H9 (cell line): Measurements from ENCODE around the gene FXYD4. TPM values are rescaled to one million over a fixed set of nuclear protein-coding genes. Genes with fewer than 3 reads are reported as not detected.

Experiments
- DNase-seq: peaks from one replicate; pipeline ENCODE4 v3.0.0-alpha.2; 2017
- H2AFZ ChIP-seq: one replicate; pipeline ENCODE4 v1.6.1; 2013; ENCODE audit warnings: mild to moderate bottlenecking, low read length, control low read depth, moderate library complexity
- H2AK5ac ChIP-seq: 2 replicates; pipeline ENCODE4 v1.6.1; 2013; ENCODE audit warnings: low read length, control low read depth, mixed read lengths; ENCODE audit not compliant: insufficient read length
- H2BK120ac ChIP-seq: one replicate; pipeline ENCODE4 v1.6.1; 2013; ENCODE audit warnings: low read depth, mild to moderate bottlenecking, low read length, control low read depth, inconsistent platforms; ENCODE audit not compliant: poor library complexity, severe bottlenecking
- H2BK12ac ChIP-seq: 2 replicates; pipeline ENCODE4 v1.6.1; 2013; ENCODE audit warnings: low read length, control low read depth, mixed read lengths, low read depth; ENCODE audit not compliant: insufficient read length
- H2BK15ac ChIP-seq: 2 replicates; pipeline ENCODE4 v1.6.1; 2013; ENCODE audit warnings: low read depth, low read length, control low read depth
- H2BK20ac ChIP-seq: one replicate; pipeline ENCODE4 v1.6.1; 2013; ENCODE audit warnings: low read depth, mild to moderate bottlenecking, low read length, control low read depth, inconsistent platforms; ENCODE audit not compliant: poor library complexity, severe bottlenecking
- H2BK5ac ChIP-seq: 2 replicates; pipeline ENCODE4 v1.6.1; 2013; ENCODE audit warnings: low read length, control low read depth, mixed read lengths; ENCODE audit not compliant: insufficient read length
- H3K14ac ChIP-seq: 2 replicates; pipeline ENCODE4 v1.6.1; 2013; ENCODE audit warnings: low read length, control low read depth; ENCODE audit not compliant: insufficient read depth
- H3K18ac ChIP-seq: 2 replicates; pipeline ENCODE4 v1.6.1; 2013; ENCODE audit warnings: low read depth, mild to moderate bottlenecking, mixed read lengths, low read length, control low read depth; ENCODE audit not compliant: insufficient read length
- H3K23ac ChIP-seq: 2 replicates; pipeline ENCODE4 v1.6.1; 2013; ENCODE audit warnings: low read length, control low read depth, mixed read lengths, low read depth; ENCODE audit not compliant: insufficient read length
- H3K23me2 ChIP-seq: 2 replicates; pipeline ENCODE4 v1.6.1; 2013; ENCODE audit warnings: low read depth, mild to moderate bottlenecking, mixed read lengths, low read length, control low read depth; ENCODE audit not compliant: insufficient read length, poor library complexity, severe bottlenecking
- H3K27ac ChIP-seq: 2 replicates; pipeline ENCODE4 v1.5.1; 2013; ENCODE audit warnings: low read length, control low read depth, mixed read lengths, low read depth; ENCODE audit not compliant: insufficient read length
- H3K27me3 ChIP-seq: 2 replicates; pipeline ENCODE4 v1.6.1; 2013; ENCODE audit warnings: low read length, control low read depth, inconsistent platforms; ENCODE audit not compliant: insufficient read depth
- H3K4ac ChIP-seq: 2 replicates; pipeline ENCODE4 v1.6.1; 2013; ENCODE audit warnings: low read depth, mild to moderate bottlenecking, control low read depth, inconsistent platforms, low read length, moderate library complexity
- H3K4me1 ChIP-seq: 2 replicates; pipeline ENCODE4 v1.6.1; 2013; ENCODE audit warnings: low read length, control low read depth, inconsistent platforms; ENCODE audit not compliant: insufficient read depth
- H3K4me2 ChIP-seq: 2 replicates; pipeline ENCODE4 v1.6.1; 2013; ENCODE audit warnings: low read length, control low read depth, mixed read lengths; ENCODE audit not compliant: insufficient read length, insufficient read depth
- H3K56ac ChIP-seq: 2 replicates; pipeline ENCODE4 v1.6.1; 2013; ENCODE audit warnings: low read depth, mild to moderate bottlenecking, mixed read lengths, low read length, control low read depth; ENCODE audit not compliant: insufficient read length
- H3K79me1 ChIP-seq: 2 replicates; pipeline ENCODE4 v1.6.1; 2013; ENCODE audit warnings: low read depth, mild to moderate bottlenecking, moderate library complexity, low read length, control low read depth, inconsistent platforms; ENCODE audit not compliant: insufficient read depth, poor library complexity, severe bottlenecking
- H3K79me2 ChIP-seq: 2 replicates; pipeline ENCODE4 v1.6.1; 2013; ENCODE audit warnings: low read length, control low read depth, inconsistent platforms; ENCODE audit not compliant: insufficient read depth
- H3K9ac ChIP-seq: 2 replicates; pipeline ENCODE4 v1.6.1; 2013; ENCODE audit warnings: low read length, control low read depth, mixed read lengths; ENCODE audit not compliant: insufficient read length; ENCODE audit errors: extremely low read depth
- H3K9me3 ChIP-seq: one replicate; pipeline ENCODE4 v1.6.1; 2013; ENCODE audit warnings: low read depth, low read length, inconsistent platforms; ENCODE audit not compliant: control insufficient read depth
- H3T11ph ChIP-seq: one replicate; pipeline ENCODE4 v1.6.1; 2013; ENCODE audit warnings: mild to moderate bottlenecking, low read length, control low read depth, inconsistent platforms
- H4K20me1 ChIP-seq: one replicate; pipeline ENCODE4 v1.6.1; 2013; ENCODE audit not compliant: control insufficient read depth, insufficient read length, insufficient read depth
- H4K5ac ChIP-seq: 2 replicates; pipeline ENCODE4 v1.6.1; 2013; ENCODE audit warnings: low read depth, mild to moderate bottlenecking, mixed read lengths, low read length, control low read depth; ENCODE audit not compliant: insufficient read length
- H4K8ac ChIP-seq: replicated peaks from 2 replicates; pipeline ENCODE4 v1.6.1; 2013; ENCODE audit warnings: low read length, control low read depth, mixed read lengths, low read depth; ENCODE audit not compliant: insufficient read length
- H4K91ac ChIP-seq: 2 replicates; pipeline ENCODE4 v1.6.1; 2013; ENCODE audit warnings: low read depth, mild to moderate bottlenecking, moderate library complexity, mixed read lengths, low read length, control low read depth; ENCODE audit not compliant: insufficient read length
- H3K27ac Mint-ChIP-seq, 3 experiments: 2 replicates in 2 of 3; 3 replicates in 1 of 3; pipeline ENCODE4 v1.8.0; 2020 to 2021; ENCODE audit warnings: mixed read lengths in 3 of 3, mild to moderate bottlenecking in 1 of 3, moderate library complexity in 1 of 3
- H3K27me3 Mint-ChIP-seq: 2 replicates; pipeline ENCODE4 v1.8.0; 2021; ENCODE audit warnings: low read depth, mild to moderate bottlenecking, moderate library complexity, mixed read lengths
- H3K36me3 Mint-ChIP-seq, 3 experiments: 2 replicates in 2 of 3; 3 replicates in 1 of 3; pipeline ENCODE4 v1.8.0; 2020 to 2021; ENCODE audit warnings: low read depth in 3 of 3, mixed read lengths in 3 of 3; ENCODE audit not compliant: insufficient read depth in 1 of 3
- H3K4me1 Mint-ChIP-seq, 2 experiments: 2 replicates each; pipeline ENCODE4 v1.8.0; 2020; ENCODE audit warnings: mixed read lengths in 2 of 2
- H3K4me3 Mint-ChIP-seq, 2 experiments: 2 replicates in 1 of 2; 3 replicates in 1 of 2; pipeline ENCODE4 v1.8.0; 2020 to 2021; ENCODE audit warnings: mild to moderate bottlenecking in 2 of 2, mixed read lengths in 2 of 2, moderate library complexity in 1 of 2
- H3K9me3 Mint-ChIP-seq, 2 experiments: 2 replicates in 1 of 2; 3 replicates in 1 of 2; pipeline ENCODE4 v1.8.0; 2020; ENCODE audit warnings: mild to moderate bottlenecking in 2 of 2, mixed read lengths in 2 of 2, moderate library complexity in 1 of 2
- CTCF ChIP-seq: fragments of 200-600 bp; sonication (generic); conservative IDR thresholded peaks from 3 replicates; pipeline ENCODE4 v1.8.0; 2021; ENCODE audit warnings: antibody characterized with exemption, mild to moderate bottlenecking
- WGBS: extraction: QIAGEN DNeasy Blood & Tissue Kit; methylation state at CpG from one replicate; pipeline ENCODE4 v1.1.7; 2013; ENCODE audit warnings: missing lambda C conversion rate, low lambda C conversion rate, mixed read lengths; ENCODE audit not compliant: insufficient read length; ENCODE audit errors: extremely low coverage; 5-methylcytosine and 5-hydroxymethylcytosine counted together
- total RNA-seq: library from RNA; stranded (reverse); gene quantifications from 2 replicates; pipeline ENCODE4 v1.2.1, GENCODE V29; 2021

Gene FXYD4
- total RNA-seq, 1 experiment from 2014 or later, result not detected

- H3T11ph ChIP-seq, result no peak overlapping the region
- no peak overlapping the region for H3K4me3 Mint-ChIP-seq
- no peaks in the 10 kb centered on the region for H4K20me1 ChIP-seq
- no peak overlapping the region for H2AK5ac ChIP-seq
- H4K91ac ChIP-seq, result no peak overlapping the region
- H2BK12ac ChIP-seq, result no peak overlapping the region
- no peak overlapping the region for H3K56ac ChIP-seq
- H3K36me3 Mint-ChIP-seq, result peaks cover 0 to 8% (median 4%) of the 10 kb centered on the region in 3 experiments; a peak in 3 of 7 replicates
- no peaks in the 10 kb centered on the region; the same call in 1 of the 2 replicates for H3K27me3 Mint-ChIP-seq
- H4K8ac ChIP-seq, result no peak overlapping the region
- no peak overlapping the region for H3K9ac ChIP-seq
- no peaks in the 10 kb centered on the region; the same call in 1 of the 2 replicates for H3K4me1 ChIP-seq
- TF ChIP-seq CTCF, result no peak
- H3K79me1 ChIP-seq, result no peaks in the 10 kb centered on the region
- no peak overlapping the region for H2BK15ac ChIP-seq
- WGBS, result no CpG with 5 or more reads among the region's 2 CpGs
- no peaks in the 10 kb centered on the region for H3K79me2 ChIP-seq
- no peaks in the 10 kb centered on the region for H3K27me3 ChIP-seq
- H2BK120ac ChIP-seq, result no peak overlapping the region
- no peaks in the 10 kb centered on the region for H3K23me2 ChIP-seq
- peaks cover 11 to 12% of the 10 kb centered on the region in 2 experiments for H3K4me1 Mint-ChIP-seq
- no peaks in the 10 kb centered on the region for H3K9me3 ChIP-seq
- H3K27ac ChIP-seq, result no peak overlapping the region
- no peak overlapping the region for H3K4ac ChIP-seq
- no peak overlapping the region for H2BK20ac ChIP-seq
- no peak overlapping the region for H2AFZ ChIP-seq
- no peak overlapping the region for H3K23ac ChIP-seq
- no peak overlapping the region for H3K14ac ChIP-seq
- H3K4me2 ChIP-seq, result no peak overlapping the region
- no peak for DNase-seq
- H3K27ac Mint-ChIP-seq, result no peak overlapping the region
- no peak overlapping the region for H4K5ac ChIP-seq
- no peak overlapping the region for H2BK5ac ChIP-seq
- peaks cover 6 to 7% of the 10 kb centered on the region in 2 experiments for H3K9me3 Mint-ChIP-seq
- no peak overlapping the region for H3K18ac ChIP-seq
Observed at GRCh38 chr10:43327171-43327570, 44.3 kb upstream of the FXYD4 start.
